CD14-positive monocyte (primary cell): ENCODE measurements around the gene COL4A1. TPM values are rescaled to one million over a fixed set of nuclear protein-coding genes. Genes with fewer than 3 reads are reported as not detected.

Experiments
- DNase-seq, 3 donors: peaks; one replicate each; pipeline ENCODE4 v3.0.0-alpha.2; 2011 to 2022
- H2AFZ ChIP-seq: 2 replicates; pipeline ENCODE4 v1.6.0; 2012; ENCODE audit warnings: mild to moderate bottlenecking, low read depth, low read length, inconsistent platforms; ENCODE audit not compliant: insufficient read depth, poor library complexity, severe bottlenecking
- H3K27ac ChIP-seq, 2 donors: 1 replicate in 1 of 2; 2 replicates in 1 of 2; pipeline ENCODE4 v1.5.1; 2012 to 2013; ENCODE audit warnings: low read length in 2 of 2, control low read depth in 1 of 2, inconsistent platforms in 1 of 2, low read depth in 1 of 2, mild to moderate bottlenecking in 1 of 2
- H3K27me3 ChIP-seq, 2 donors: one replicate each; pipeline versions ENCODE4 v1.6.0 to v1.6.1; 2011 to 2013; ENCODE audit warnings: low read length in 2 of 2; ENCODE audit not compliant: control insufficient read depth in 2 of 2, insufficient read depth in 2 of 2
- H3K36me3 ChIP-seq, 2 donors: replicated peaks in 1 of 2; 1 replicate in 1 of 2; 2 replicates in 1 of 2; pipeline versions ENCODE4 v1.5.1 to v1.6.1; 2012 to 2013; ENCODE audit warnings: low read length in 2 of 2, control low read depth in 1 of 2, inconsistent platforms in 1 of 2, mild to moderate bottlenecking in 1 of 2; ENCODE audit not compliant: insufficient read depth in 2 of 2, control insufficient read depth in 1 of 2
- H3K4me1 ChIP-seq, 2 donors: 1 replicate in 1 of 2; 2 replicates in 1 of 2; pipeline versions ENCODE4 v1.5.1 to v1.6.1; 2012 to 2013; ENCODE audit warnings: low read length in 2 of 2, control low read depth in 1 of 2, inconsistent platforms in 1 of 2, mild to moderate bottlenecking in 1 of 2, moderate library complexity in 1 of 2; ENCODE audit not compliant: insufficient read depth in 2 of 2, control insufficient read depth in 1 of 2
- H3K4me2 ChIP-seq: replicated peaks from 2 replicates; pipeline ENCODE3; 2012; ENCODE audit warnings: low read length, moderate library complexity, mild to moderate bottlenecking; ENCODE audit not compliant: poor library complexity, severe bottlenecking; ENCODE audit errors: extremely low read depth
- H3K4me3 ChIP-seq, 3 experiments: fragments of 200-600 bp in 1 of 3; sonication (generic) in 1 of 3; replicated peaks in 1 of 3; 1 replicate in 2 of 3; 2 replicates in 1 of 3; pipeline ENCODE4 v1.5.1; 2011 to 2013; ENCODE audit warnings: low read length in 3 of 3, mild to moderate bottlenecking in 3 of 3, control low read depth in 2 of 3, low read depth in 2 of 3, inconsistent platforms in 1 of 3, moderate library complexity in 1 of 3
- H3K79me2 ChIP-seq: 2 replicates; pipeline ENCODE4 v1.6.0; 2012; ENCODE audit warnings: mild to moderate bottlenecking, control low read depth, inconsistent platforms, low read length, moderate library complexity; ENCODE audit not compliant: insufficient read depth
- H3K9ac ChIP-seq: 2 replicates; pipeline ENCODE4 v1.6.0; 2017; ENCODE audit warnings: low read length, mild to moderate bottlenecking; ENCODE audit not compliant: insufficient read depth, poor library complexity, severe bottlenecking
- H3K9me3 ChIP-seq, 2 donors: replicated peaks in 1 of 2; 1 replicate in 1 of 2; 2 replicates in 1 of 2; pipeline versions ENCODE4 v1.5.1 to v1.6.1; 2012 to 2013; ENCODE audit warnings: low read length in 2 of 2, control low read depth in 1 of 2; ENCODE audit not compliant: control insufficient read depth in 1 of 2, insufficient read depth in 1 of 2
- H4K20me1 ChIP-seq: 2 replicates; pipeline ENCODE4 v1.6.0; 2012; ENCODE audit warnings: mild to moderate bottlenecking, low read length, control low read depth, moderate library complexity; ENCODE audit not compliant: insufficient read depth
- H3K27ac Mint-ChIP-seq, 7 donors: one replicate each; pipeline ENCODE4 v1.8.0; 2020; ENCODE audit warnings: mild to moderate bottlenecking in 7 of 7, mixed read lengths in 7 of 7, moderate library complexity in 6 of 7, inconsistent platforms in 2 of 7
- H3K27me3 Mint-ChIP-seq, 3 donors: one replicate each; pipeline ENCODE4 v1.8.0; 2021 to 2022; ENCODE audit warnings: low read depth in 3 of 3, mild to moderate bottlenecking in 3 of 3, mixed read lengths in 3 of 3, moderate library complexity in 3 of 3, inconsistent platforms in 1 of 3
- H3K36me3 Mint-ChIP-seq, 2 donors: one replicate each; pipeline ENCODE4 v1.8.0; 2020; ENCODE audit warnings: mixed read lengths in 2 of 2, inconsistent platforms in 1 of 2, mild to moderate bottlenecking in 1 of 2
- H3K4me1 Mint-ChIP-seq: one replicate; pipeline ENCODE4 v1.8.0; 2020; ENCODE audit warnings: mild to moderate bottlenecking, mixed read lengths
- H3K4me3 Mint-ChIP-seq, 2 donors: one replicate each; pipeline ENCODE4 v1.8.0; 2020; ENCODE audit warnings: mild to moderate bottlenecking in 2 of 2, mixed read lengths in 2 of 2, moderate library complexity in 1 of 2
- H3K9me3 Mint-ChIP-seq, 7 donors: one replicate each; pipeline ENCODE4 v1.8.0; 2020 to 2022; ENCODE audit warnings: mixed read lengths in 7 of 7, mild to moderate bottlenecking in 6 of 7, moderate library complexity in 6 of 7, inconsistent platforms in 2 of 7
- WGBS: methylation state at CpG from one replicate; pipeline ENCODE4 v1.1.5; 2013; ENCODE audit warnings: missing lambda C conversion rate; ENCODE audit not compliant: insufficient coverage; 5-methylcytosine and 5-hydroxymethylcytosine counted together
- intact Hi-C, 2 donors: fragments of 100-400 bp; cut with micrococcal nuclease; formaldehyde crosslinking; loops; one replicate each; pipeline versions ENCODE4 v1.15.0 to v1.15.1; 2023
- polyA plus RNA-seq, 3 donors: library from polyadenylated mRNA; depleted of rRNA in 1 of 3; unstranded in 2 of 3; stranded (reverse) in 1 of 3; fragments of 300-500 nt in 2 of 3; fragments of >200 nt in 1 of 3; fragmentation: Illumina TruSeq in 2 of 3; gene quantifications; 1 replicate in 2 of 3; 2 replicates in 1 of 3; pipeline ENCODE4 v1.2.3, GENCODE V29; 2012 to 2021
- TF ChIP-seq, protein P1 (sequence below): fragments of 200-600 bp; IDR thresholded peaks from one replicate; pipeline ENCODE4 v1.8.0; 2022; ENCODE audit warnings: antibody characterized with exemption, mild to moderate bottlenecking

The COL4A1 gene
- polyA plus RNA-seq, 3 donors: 0.16 to 0.25 TPM; not detected in 1

DNA sequence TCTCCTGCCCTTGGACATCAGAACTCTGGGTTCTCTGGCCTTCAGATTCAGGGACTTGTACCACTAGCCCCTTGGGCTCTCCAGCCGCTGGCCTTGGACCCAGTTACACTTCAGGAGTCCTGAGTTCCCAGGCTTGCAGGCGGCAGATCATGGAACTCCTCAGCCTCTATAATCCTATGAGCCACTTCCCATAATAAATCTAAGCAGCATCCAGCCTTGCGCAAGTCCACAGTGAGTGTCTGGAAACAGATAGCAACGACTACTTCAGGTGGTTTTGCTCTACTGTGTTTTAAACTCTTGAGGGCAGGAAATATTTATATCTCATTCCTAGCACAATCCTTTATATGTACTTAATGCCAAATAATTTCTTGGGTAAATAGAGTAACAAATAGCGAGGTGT lies 92.3 kb downstream of the COL4A1 start:
- Histone ChIP-seq H3K4me1 (no peaks in the 10 kb centered on the region), H3K79me2 (no peaks in the 10 kb centered on the region), H2AFZ (no peak overlapping the region), H3K9ac (no peak overlapping the region), H3K36me3 (no peaks in the 10 kb centered on the region), H3K9me3 (no peaks in the 10 kb centered on the region), H4K20me1 (no peaks in the 10 kb centered on the region), H3K4me3 (no peak overlapping the region), H3K27ac (no peak overlapping the region), H3K4me2 (no peak overlapping the region), H3K27me3 (peaks cover 0 to 8% of the 10 kb centered on the region in 2 donors)
- no peak for DNase-seq
- TF ChIP-seq, protein P1, sequence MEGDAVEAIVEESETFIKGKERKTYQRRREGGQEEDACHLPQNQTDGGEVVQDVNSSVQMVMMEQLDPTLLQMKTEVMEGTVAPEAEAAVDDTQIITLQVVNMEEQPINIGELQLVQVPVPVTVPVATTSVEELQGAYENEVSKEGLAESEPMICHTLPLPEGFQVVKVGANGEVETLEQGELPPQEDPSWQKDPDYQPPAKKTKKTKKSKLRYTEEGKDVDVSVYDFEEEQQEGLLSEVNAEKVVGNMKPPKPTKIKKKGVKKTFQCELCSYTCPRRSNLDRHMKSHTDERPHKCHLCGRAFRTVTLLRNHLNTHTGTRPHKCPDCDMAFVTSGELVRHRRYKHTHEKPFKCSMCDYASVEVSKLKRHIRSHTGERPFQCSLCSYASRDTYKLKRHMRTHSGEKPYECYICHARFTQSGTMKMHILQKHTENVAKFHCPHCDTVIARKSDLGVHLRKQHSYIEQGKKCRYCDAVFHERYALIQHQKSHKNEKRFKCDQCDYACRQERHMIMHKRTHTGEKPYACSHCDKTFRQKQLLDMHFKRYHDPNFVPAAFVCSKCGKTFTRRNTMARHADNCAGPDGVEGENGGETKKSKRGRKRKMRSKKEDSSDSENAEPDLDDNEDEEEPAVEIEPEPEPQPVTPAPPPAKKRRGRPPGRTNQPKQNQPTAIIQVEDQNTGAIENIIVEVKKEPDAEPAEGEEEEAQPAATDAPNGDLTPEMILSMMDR: no peak
- Mint-ChIP-seq H3K27me3 (peaks cover 11 to 19% (median 12%) of the 10 kb centered on the region in 3 donors), H3K27ac (no peak overlapping the region), H3K4me1 (no peaks in the 10 kb centered on the region), H3K4me3 (no peak overlapping the region), H3K9me3 (peaks cover 0 to 2% (median 0%) of the 10 kb centered on the region in 7 donors), H3K36me3 (no peaks in the 10 kb centered on the region)
- intact Hi-C loops: no loop called here
- 100% methylated on average over 1 of the region's 5 CpGs for WGBS

DNA sequence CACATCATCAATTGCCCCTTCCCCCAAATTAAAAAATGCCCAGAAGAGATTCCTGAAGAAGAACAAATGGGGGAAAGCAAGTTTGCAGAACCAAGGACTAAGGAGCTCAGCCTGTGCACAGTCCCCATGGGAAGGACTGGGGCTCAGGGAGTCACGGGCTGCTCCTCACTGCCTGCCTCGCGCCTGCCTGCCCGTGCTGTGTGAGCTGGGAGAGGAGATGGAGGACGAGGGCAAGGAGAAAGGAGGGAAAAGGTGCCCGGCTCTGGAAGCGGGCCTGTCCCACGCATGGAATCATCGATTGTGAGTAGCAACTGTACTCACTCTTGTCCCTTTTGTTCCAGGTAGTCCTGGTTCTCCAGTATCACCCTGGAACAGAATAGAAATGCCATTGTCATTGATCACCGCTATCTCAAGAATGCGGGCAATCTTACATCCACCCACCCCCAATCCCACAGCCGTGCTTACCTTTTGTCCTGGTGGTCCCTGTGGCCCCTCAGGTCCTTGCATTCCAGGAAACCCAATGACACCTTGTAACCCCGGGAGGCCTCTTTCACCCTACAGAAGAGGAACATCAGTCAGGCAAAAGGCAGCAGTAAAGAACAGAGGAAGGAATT lies 93.4 kb downstream of the COL4A1 start:
- no peaks in the 10 kb centered on the region for H3K36me3 ChIP-seq

More for the DNA sequence above, 93.4 kb downstream of the COL4A1 start:
- H3K36me3 Mint-ChIP-seq: no peaks in the 10 kb centered on the region
- H3K4me1 ChIP-seq: no peaks in the 10 kb centered on the region
- WGBS: 92% methylated on average over 5 of the region's 13 CpGs
- peaks cover 0 to 2% (median 0%) of the 10 kb centered on the region in 7 donors for H3K9me3 Mint-ChIP-seq
- intact Hi-C loops: no loop called here
- TF ChIP-seq, protein P1: no peak
- H3K27me3 ChIP-seq: peaks cover 0 to under 1% of the 10 kb centered on the region in 2 donors
- H3K9ac ChIP-seq: no peak overlapping the region
- no peak for DNase-seq
- peaks cover 9 to 15% (median 14%) of the 10 kb centered on the region in 3 donors for H3K27me3 Mint-ChIP-seq
- H3K4me3 Mint-ChIP-seq: no peak overlapping the region
- H3K27ac Mint-ChIP-seq: no peak overlapping the region
- no peaks in the 10 kb centered on the region for H3K9me3 ChIP-seq
- no peaks in the 10 kb centered on the region for H3K79me2 ChIP-seq
- no peak overlapping the region for H2AFZ ChIP-seq
- no peak overlapping the region for H3K27ac ChIP-seq
- H3K4me3 ChIP-seq: no peak overlapping the region
- no peak overlapping the region for H3K4me2 ChIP-seq
- no peaks in the 10 kb centered on the region for H3K4me1 Mint-ChIP-seq
- H4K20me1 ChIP-seq: no peaks in the 10 kb centered on the region
